ENCODE data around the gene PRPF19. TPM values are rescaled to one million over a fixed set of nuclear protein-coding genes. Genes with fewer than 3 reads are reported as not detected.

Gene PRPF19
- total RNA-seq, 1 donor from 2014 or later = 61.9 TPM

DNA sequence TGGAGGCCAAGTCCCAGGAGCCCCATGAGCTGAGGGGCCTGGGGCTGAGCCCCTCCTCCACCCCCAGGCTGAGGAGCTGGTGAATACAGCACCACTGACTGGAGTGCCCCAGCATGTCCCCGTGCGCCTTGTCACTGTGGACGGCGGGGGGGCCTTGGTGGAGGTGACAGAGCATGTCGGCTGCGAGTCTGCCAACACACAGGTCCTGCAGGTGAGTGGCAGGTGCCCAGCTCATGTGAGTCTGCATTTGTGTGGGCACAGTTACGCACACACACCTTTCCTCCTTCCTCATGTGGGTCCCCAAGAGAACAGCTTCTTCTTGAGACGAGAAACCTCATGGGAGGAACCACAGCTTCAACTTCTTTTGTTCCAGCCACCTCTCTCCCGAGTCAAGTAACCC lies 25.5 kb upstream of the PRPF19 start:
- Histone ChIP-seq H3K9ac (ENCODE audit: low read length) (no peak overlapping the region), H3K27ac (ENCODE audit: low read depth, low read length) (no peak overlapping the region), H2AFZ (ENCODE audit: low read depth, low read length) (no peak overlapping the region), H3K36me3 (ENCODE audit: insufficient read depth, low read length) (peaks cover 3% of the 10 kb centered on the region), H4K20me1 (ENCODE audit: insufficient read depth, low read length) (peaks cover 3% of the 10 kb centered on the region), H3K4me1 (ENCODE audit: insufficient read depth, low read length) (no peaks in the 10 kb centered on the region), H3K4me2 (ENCODE audit: low read length) (no peak overlapping the region), H3K27me3 (ENCODE audit: insufficient read depth, low read length) (no peaks in the 10 kb centered on the region), H3K9me3 (ENCODE audit: insufficient read depth, low read depth, low read length) (no peaks in the 10 kb centered on the region), H3K79me2 (ENCODE audit: insufficient read depth, low read length) (no peaks in the 10 kb centered on the region), H3K4me3 (ENCODE audit: insufficient read depth, low read depth, low read length) (no peak overlapping the region)
- no peak overlapping the region for H3K4me3 Mint-ChIP-seq (ENCODE audit: unreplicated experiment)
- no peaks in the 10 kb centered on the region for H3K27me3 Mint-ChIP-seq (ENCODE audit: low read depth, unreplicated experiment)
- peaks cover 19% of the 10 kb centered on the region for H3K36me3 Mint-ChIP-seq (ENCODE audit: low read depth, unreplicated experiment)
- H3K27ac Mint-ChIP-seq (ENCODE audit: unreplicated experiment) = no peak overlapping the region
- DNase-seq (ENCODE audit: low read depth) (no peak), FAIRE-seq (no peak)
- no peaks in the 10 kb centered on the region for H3K4me1 Mint-ChIP-seq (ENCODE audit: low read depth, unreplicated experiment)
- TF ChIP-seq EZH2 (IDR thresholded peaks at IDR 0.05; ENCODE audit: insufficient read depth, low read length) = no peak
- TF ChIP-seq, protein P1, sequence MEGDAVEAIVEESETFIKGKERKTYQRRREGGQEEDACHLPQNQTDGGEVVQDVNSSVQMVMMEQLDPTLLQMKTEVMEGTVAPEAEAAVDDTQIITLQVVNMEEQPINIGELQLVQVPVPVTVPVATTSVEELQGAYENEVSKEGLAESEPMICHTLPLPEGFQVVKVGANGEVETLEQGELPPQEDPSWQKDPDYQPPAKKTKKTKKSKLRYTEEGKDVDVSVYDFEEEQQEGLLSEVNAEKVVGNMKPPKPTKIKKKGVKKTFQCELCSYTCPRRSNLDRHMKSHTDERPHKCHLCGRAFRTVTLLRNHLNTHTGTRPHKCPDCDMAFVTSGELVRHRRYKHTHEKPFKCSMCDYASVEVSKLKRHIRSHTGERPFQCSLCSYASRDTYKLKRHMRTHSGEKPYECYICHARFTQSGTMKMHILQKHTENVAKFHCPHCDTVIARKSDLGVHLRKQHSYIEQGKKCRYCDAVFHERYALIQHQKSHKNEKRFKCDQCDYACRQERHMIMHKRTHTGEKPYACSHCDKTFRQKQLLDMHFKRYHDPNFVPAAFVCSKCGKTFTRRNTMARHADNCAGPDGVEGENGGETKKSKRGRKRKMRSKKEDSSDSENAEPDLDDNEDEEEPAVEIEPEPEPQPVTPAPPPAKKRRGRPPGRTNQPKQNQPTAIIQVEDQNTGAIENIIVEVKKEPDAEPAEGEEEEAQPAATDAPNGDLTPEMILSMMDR (IDR thresholded peaks at IDR 0.05; ENCODE audit: insufficient read depth, low read depth, low read length) = no peak
- H3K9me3 Mint-ChIP-seq (ENCODE audit: unreplicated experiment) = no peaks in the 10 kb centered on the region

DNA sequence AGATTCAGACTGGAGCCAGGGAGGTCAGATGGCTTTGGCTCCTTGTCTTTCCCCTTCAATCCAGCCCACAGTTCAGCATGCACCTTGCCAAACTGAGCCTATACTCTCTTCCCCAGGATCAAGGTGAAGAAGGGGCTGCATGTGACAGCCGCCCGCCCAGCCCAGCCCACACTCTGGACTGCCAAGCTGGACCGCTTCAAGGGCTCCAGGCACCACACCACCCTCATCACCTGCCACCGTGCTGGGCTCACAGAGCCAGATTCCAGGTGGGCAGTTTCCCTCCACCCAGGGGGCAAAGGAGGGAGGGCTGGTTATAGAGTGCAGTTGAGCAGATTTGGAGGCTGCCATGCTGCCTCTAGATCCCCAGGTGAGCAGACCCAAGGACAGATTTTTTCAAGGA lies 24.0 kb upstream of the PRPF19 start:
- H3K4me1 Mint-ChIP-seq (ENCODE audit: low read depth, unreplicated experiment) = peaks cover 5% of the 10 kb centered on the region
- H2AFZ ChIP-seq (ENCODE audit: low read depth, low read length) = no peak overlapping the region
- H3K27ac ChIP-seq (ENCODE audit: low read depth, low read length) = no peak overlapping the region
- peaks cover 19% of the 10 kb centered on the region for H4K20me1 ChIP-seq (ENCODE audit: insufficient read depth, low read length)
- H3K36me3 Mint-ChIP-seq (ENCODE audit: low read depth, unreplicated experiment) = peaks cover 21% of the 10 kb centered on the region
- no peak for TF ChIP-seq EZH2 (IDR thresholded peaks at IDR 0.05; ENCODE audit: insufficient read depth, low read length)
- TF ChIP-seq, protein P1 (IDR thresholded peaks at IDR 0.05; ENCODE audit: insufficient read depth, low read depth, low read length) = no peak
- H3K4me3 Mint-ChIP-seq (ENCODE audit: unreplicated experiment) = no peak overlapping the region
- no peak overlapping the region for H3K4me2 ChIP-seq (ENCODE audit: low read length)
- H3K36me3 ChIP-seq (ENCODE audit: insufficient read depth, low read length) = peaks cover 3% of the 10 kb centered on the region
- H3K27me3 Mint-ChIP-seq (ENCODE audit: low read depth, unreplicated experiment) = no peaks in the 10 kb centered on the region
- no peaks in the 10 kb centered on the region for H3K9me3 Mint-ChIP-seq (ENCODE audit: unreplicated experiment)
- H3K4me1 ChIP-seq (ENCODE audit: insufficient read depth, low read length) = peaks cover 5% of the 10 kb centered on the region
- FAIRE-seq (no peak), DNase-seq (ENCODE audit: low read depth) (no peak)
- H3K27me3 ChIP-seq (ENCODE audit: insufficient read depth, low read length) = no peaks in the 10 kb centered on the region
- no peaks in the 10 kb centered on the region for H3K79me2 ChIP-seq (ENCODE audit: insufficient read depth, low read length)
- H3K9me3 ChIP-seq (ENCODE audit: insufficient read depth, low read depth, low read length) = no peaks in the 10 kb centered on the region
- H3K9ac ChIP-seq (ENCODE audit: low read length) = no peak overlapping the region
- H3K4me3 ChIP-seq (ENCODE audit: insufficient read depth, low read depth, low read length) = no peak overlapping the region
- no peak overlapping the region for H3K27ac Mint-ChIP-seq (ENCODE audit: unreplicated experiment)

DNA sequence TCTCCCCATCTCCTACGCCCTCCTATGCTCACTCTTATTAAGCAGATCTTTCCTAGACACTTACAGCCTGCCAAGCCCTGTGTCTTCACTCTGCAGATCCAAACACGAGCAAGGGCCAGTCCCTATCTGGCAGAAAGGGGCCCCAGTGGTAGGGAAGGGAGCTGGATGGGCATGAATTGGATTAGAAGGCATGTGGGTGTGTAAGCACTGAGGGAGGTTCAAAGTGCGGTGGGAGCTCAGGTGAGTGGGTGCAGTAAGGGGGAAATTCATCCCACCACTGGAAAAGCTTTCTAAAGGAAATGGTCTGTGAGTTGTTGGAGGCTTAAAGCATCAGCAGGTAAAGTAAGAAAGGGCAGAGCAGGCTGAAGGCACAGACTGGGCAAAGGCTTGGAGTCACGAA lies 23.4 kb upstream of the PRPF19 start:
- Histone ChIP-seq H4K20me1 (ENCODE audit: insufficient read depth, low read length) (peaks cover 24% of the 10 kb centered on the region), H3K36me3 (ENCODE audit: insufficient read depth, low read length) (peaks cover 3% of the 10 kb centered on the region), H3K27ac (ENCODE audit: low read depth, low read length) (no peak overlapping the region), H2AFZ (ENCODE audit: low read depth, low read length) (no peak overlapping the region), H3K4me3 (ENCODE audit: insufficient read depth, low read depth, low read length) (no peak overlapping the region), H3K9me3 (ENCODE audit: insufficient read depth, low read depth, low read length) (no peaks in the 10 kb centered on the region), H3K9ac (ENCODE audit: low read length) (no peak overlapping the region), H3K4me2 (ENCODE audit: low read length) (no peak overlapping the region), H3K27me3 (ENCODE audit: insufficient read depth, low read length) (no peaks in the 10 kb centered on the region), H3K79me2 (ENCODE audit: insufficient read depth, low read length) (peaks cover under 1% of the 10 kb centered on the region), H3K4me1 (ENCODE audit: insufficient read depth, low read length) (peaks cover 12% of the 10 kb centered on the region)
- H3K27ac Mint-ChIP-seq (ENCODE audit: unreplicated experiment) = no peak overlapping the region
- no peaks in the 10 kb centered on the region for H3K9me3 Mint-ChIP-seq (ENCODE audit: unreplicated experiment)
- peaks cover 8% of the 10 kb centered on the region for H3K4me1 Mint-ChIP-seq (ENCODE audit: low read depth, unreplicated experiment)
- FAIRE-seq (no peak), DNase-seq (ENCODE audit: low read depth) (no peak)
- no peak overlapping the region for H3K4me3 Mint-ChIP-seq (ENCODE audit: unreplicated experiment)
- H3K27me3 Mint-ChIP-seq (ENCODE audit: low read depth, unreplicated experiment) = no peaks in the 10 kb centered on the region
- TF ChIP-seq, protein P1 (IDR thresholded peaks at IDR 0.05; ENCODE audit: insufficient read depth, low read depth, low read length) = no peak
- TF ChIP-seq EZH2 (IDR thresholded peaks at IDR 0.05; ENCODE audit: insufficient read depth, low read length) = no peak
- peaks cover 21% of the 10 kb centered on the region for H3K36me3 Mint-ChIP-seq (ENCODE audit: low read depth, unreplicated experiment)

Data from astrocyte (in vitro differentiated cells and primary cell).